ENCODE results near the gene PRR13. TPM values are rescaled to one million over a fixed set of nuclear protein-coding genes. Genes with fewer than 3 reads are reported as not detected.
A peak's percentile ranks its signal among the peaks of the same experiment; 100 is the strongest.

The PRR13 gene
- total and polyA plus RNA-seq, 9 of the 15 experiments (the other 6 are each of a cell fraction or from before 2014, with no cell fraction given): 117 to 835 (median 285) TPM

DNA sequence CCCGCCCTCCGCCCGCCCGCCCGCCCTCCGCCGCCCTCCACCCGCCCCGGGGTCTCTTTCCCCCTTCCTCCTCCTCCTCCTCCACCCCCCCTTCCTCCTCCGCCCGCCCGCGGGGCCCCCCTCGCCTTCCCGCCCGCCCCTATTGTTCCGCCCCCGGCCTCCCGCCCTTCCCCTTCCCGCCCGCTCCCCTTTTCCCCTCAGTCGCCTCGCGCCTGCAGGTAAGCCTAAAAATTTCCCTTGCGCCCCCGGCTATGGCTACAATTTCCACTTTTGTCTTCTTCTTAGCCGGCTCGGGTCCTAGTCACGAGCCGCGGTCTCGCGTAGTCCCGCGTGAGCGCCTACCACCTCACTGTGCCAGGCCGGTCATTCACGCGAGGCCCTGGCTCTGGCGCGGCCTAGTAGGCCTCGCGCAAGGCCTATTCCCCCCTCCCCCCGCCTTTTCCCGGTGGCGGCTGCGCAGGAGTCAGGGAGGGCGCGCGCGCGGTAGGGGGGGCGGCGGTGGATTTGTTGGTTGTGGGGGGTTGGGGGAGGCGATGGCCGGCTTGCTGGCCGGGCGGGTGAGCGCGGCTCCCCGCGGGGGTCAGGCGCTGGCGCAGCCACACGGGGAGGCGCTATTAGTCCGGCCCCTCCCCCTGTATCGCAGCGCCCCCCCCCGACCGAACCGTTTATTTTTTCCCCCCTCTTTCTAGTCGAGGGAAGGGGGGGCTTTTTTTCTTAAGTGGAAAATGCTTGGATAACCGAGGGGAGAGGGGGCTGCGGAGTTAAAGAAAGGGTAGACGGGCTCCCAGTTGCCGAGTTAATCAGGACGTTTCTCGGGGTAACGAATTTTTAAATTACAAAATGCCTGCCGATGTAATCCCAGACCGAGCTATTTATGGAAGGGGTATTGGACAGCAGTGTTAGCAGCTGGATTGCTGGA is 10.9 kb downstream of the PRR13 start (continued):
- TF ChIP-seq, protein P1, sequence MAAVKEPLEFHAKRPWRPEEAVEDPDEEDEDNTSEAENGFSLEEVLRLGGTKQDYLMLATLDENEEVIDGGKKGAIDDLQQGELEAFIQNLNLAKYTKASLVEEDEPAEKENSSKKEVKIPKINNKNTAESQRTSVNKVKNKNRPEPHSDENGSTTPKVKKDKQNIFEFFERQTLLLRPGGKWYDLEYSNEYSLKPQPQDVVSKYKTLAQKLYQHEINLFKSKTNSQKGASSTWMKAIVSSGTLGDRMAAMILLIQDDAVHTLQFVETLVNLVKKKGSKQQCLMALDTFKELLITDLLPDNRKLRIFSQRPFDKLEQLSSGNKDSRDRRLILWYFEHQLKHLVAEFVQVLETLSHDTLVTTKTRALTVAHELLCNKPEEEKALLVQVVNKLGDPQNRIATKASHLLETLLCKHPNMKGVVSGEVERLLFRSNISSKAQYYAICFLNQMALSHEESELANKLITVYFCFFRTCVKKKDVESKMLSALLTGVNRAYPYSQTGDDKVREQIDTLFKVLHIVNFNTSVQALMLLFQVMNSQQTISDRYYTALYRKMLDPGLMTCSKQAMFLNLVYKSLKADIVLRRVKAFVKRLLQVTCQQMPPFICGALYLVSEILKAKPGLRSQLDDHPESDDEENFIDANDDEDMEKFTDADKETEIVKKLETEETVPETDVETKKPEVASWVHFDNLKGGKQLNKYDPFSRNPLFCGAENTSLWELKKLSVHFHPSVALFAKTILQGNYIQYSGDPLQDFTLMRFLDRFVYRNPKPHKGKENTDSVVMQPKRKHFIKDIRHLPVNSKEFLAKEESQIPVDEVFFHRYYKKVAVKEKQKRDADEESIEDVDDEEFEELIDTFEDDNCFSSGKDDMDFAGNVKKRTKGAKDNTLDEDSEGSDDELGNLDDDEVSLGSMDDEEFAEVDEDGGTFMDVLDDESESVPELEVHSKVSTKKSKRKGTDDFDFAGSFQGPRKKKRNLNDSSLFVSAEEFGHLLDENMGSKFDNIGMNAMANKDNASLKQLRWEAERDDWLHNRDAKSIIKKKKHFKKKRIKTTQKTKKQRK (IDR thresholded peaks at IDR 0.05; ENCODE audit: borderline replicate concordance, low read depth, low read length): no peak
- TF ChIP-seq KAT2B (IDR thresholded peaks at IDR 0.05; ENCODE audit: low read depth, low read length): no peak
- no peak for TF ChIP-seq ATF1 (CRISPR knock-in tag; IDR thresholded peaks at IDR 0.05)
- no peak for TF ChIP-seq ATF1 (tag; IDR thresholded peaks at IDR 0.05)
- TF ChIP-seq CREM (IDR thresholded peaks at IDR 0.05; ENCODE audit: low read depth): peak; percentile 66
- no peak for TF ChIP-seq RFX5 (IDR thresholded peaks at IDR 0.05; ENCODE audit: low read depth, low read length)
- TF ChIP-seq, protein P2, sequence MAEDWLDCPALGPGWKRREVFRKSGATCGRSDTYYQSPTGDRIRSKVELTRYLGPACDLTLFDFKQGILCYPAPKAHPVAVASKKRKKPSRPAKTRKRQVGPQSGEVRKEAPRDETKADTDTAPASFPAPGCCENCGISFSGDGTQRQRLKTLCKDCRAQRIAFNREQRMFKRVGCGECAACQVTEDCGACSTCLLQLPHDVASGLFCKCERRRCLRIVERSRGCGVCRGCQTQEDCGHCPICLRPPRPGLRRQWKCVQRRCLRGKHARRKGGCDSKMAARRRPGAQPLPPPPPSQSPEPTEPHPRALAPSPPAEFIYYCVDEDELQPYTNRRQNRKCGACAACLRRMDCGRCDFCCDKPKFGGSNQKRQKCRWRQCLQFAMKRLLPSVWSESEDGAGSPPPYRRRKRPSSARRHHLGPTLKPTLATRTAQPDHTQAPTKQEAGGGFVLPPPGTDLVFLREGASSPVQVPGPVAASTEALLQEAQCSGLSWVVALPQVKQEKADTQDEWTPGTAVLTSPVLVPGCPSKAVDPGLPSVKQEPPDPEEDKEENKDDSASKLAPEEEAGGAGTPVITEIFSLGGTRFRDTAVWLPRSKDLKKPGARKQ (CRISPR knock-in tag; IDR thresholded peaks at IDR 0.05): no peak
- no peak for TF ChIP-seq RNF2 (IDR thresholded peaks at IDR 0.05)
- TF ChIP-seq GATAD2B (IDR thresholded peaks at IDR 0.05; ENCODE audit: borderline replicate concordance): 0 out of 2 replicates have a peak, but pooled peaks have one; percentile 9
- TF ChIP-seq, protein P3, sequence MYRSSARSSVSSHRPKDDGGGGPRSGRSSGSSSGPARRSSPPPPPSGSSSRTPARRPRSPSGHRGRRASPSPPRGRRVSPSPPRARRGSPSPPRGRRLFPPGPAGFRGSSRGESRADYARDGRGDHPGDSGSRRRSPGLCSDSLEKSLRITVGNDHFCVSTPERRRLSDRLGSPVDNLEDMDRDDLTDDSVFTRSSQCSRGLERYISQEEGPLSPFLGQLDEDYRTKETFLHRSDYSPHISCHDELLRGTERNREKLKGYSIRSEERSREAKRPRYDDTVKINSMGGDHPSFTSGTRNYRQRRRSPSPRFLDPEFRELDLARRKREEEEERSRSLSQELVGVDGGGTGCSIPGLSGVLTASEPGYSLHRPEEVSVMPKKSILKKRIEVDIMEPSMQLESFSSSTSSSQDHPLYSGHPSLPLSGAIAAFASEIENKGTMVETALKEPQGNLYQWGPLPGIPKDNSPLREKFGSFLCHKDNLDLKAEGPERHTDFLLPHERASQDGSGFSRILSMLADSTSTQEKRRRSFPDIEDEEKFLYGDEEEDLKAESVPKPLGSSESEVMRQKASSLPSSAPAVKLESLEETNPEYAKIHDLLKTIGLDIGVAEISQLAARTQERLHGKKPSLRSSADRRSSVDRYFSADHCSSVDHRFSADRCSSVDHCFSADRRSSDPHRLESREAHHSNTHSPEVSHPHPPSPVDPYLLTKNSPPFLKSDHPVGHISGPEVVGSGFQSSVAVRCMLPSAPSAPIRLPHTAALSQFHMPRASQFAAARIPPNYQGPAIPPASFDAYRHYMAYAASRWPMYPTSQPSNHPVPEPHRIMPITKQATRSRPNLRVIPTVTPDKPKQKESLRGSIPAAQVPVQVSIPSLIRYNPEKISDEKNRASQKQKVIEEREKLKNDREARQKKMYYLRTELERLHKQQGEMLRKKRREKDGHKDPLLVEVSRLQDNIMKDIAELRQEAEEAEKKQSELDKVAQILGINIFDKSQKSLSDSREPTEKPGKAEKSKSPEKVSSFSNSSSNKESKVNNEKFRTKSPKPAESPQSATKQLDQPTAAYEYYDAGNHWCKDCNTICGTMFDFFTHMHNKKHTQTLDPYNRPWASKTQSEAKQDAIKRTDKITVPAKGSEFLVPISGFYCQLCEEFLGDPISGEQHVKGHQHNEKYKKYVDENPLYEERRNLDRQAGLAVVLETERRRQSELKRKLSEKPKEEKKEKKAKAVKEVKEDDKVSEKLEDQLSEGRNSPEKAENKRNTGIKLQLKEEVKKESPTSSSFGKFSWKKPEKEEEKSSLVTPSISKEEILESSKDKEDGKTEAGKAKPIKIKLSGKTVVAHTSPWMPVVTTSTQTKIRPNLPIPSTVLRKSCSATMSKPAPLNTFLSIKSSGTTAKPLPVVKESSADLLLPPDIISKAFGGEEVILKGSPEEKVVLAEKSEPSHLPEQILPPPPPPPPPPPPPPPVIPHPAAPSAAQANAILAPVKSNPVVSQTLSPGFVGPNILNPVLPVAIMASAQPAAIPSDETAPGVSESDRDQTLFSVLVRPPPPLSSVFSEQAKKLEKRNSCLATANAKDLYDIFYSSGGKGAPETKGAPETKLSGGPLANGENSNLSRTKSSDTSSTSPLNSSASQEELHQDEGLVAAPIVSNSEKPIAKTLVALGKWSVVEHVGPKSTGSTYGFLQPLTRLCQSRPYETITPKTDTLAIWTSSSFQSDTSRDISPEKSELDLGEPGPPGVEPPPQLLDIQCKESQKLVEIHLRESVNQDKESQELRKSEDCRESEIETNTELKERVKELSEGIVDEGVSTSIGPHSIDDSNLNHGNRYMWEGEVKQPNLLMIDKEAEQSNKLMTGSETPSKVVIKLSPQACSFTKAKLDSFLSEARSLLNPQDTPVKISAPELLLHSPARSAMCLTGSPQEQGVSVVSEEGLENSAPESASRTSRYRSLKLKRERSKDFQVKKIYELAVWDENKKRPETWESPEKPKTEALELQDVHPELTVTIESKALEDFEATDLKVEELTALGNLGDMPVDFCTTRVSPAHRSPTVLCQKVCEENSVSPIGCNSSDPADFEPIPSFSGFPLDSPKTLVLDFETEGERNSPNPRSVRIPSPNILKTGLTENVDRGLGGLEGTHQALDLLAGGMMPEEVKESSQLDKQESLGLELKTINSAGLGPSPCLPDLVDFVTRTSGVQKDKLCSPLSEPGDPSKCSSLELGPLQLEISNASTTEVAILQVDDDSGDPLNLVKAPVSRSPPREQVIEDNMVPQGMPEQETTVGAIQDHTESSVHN (IDR thresholded peaks at IDR 0.05; ENCODE audit: borderline replicate concordance in 1 of 2, low read depth in 1 of 2): 0 out of 4 replicates have a peak, but pooled peaks of 1 of the 2 experiments have one; percentile 18
- no peak for TF ChIP-seq MED1 (CRISPR knock-in tag; IDR thresholded peaks at IDR 0.05; ENCODE audit: borderline replicate concordance)
- TF ChIP-seq NFRKB (IDR thresholded peaks at IDR 0.05; ENCODE audit: low read depth): peak; percentile 59
- TF ChIP-seq ZNF384 (IDR thresholded peaks at IDR 0.05; ENCODE audit: low read depth, low read length): no peak
- TF ChIP-seq TEAD1 (CRISPR knock-in tag; IDR thresholded peaks at IDR 0.05): no peak; a peak in 1 of 4 replicates

Measured in K562 (cell line).